GM19238 (cell line): ENCODE data around the gene CLASP1.
"Not testable (repeated sequence)": the region's sequence is repeated elsewhere in the genome, so short reads cannot be mapped to it uniquely, and the experiment has no call there.

Experiments
- DNase-seq: peaks from one replicate; pipeline ENCODE4 v3.0.0; 2011; ENCODE audit warnings: low spot score; ENCODE audit not compliant: insufficient read length

The CLASP1 gene

GRCh38 chr2:121331324-121331723 lies 317.9 kb downstream of the CLASP1 start:
- DNase-seq, result not testable (repeated sequence)

- DNase-seq, result no peak
These were observed 318.3 kb downstream of the CLASP1 start for GRCh38 chr2:121330921-121331320.

GRCh38 chr2:121329786-121330185 lies 319.5 kb downstream of the CLASP1 start:
- DNase-seq, result no peak

- no peak for DNase-seq
These were observed 322.6 kb downstream of the CLASP1 start for GRCh38 chr2:121326628-121327027.

- no peak for DNase-seq
These were observed 324.7 kb downstream of the CLASP1 start for GRCh38 chr2:121324601-121325000.

GRCh38 chr2:121321476-121321875 lies 327.8 kb downstream of the CLASP1 start:
- DNase-seq, result no peak

- DNase-seq, result no peak
These were observed 329.3 kb downstream of the CLASP1 start for GRCh38 chr2:121319941-121320340.

GRCh38 chr2:121316986-121317385 lies 332.3 kb downstream of the CLASP1 start:
- no peak for DNase-seq

GRCh38 chr2:121313701-121314100 lies 335.6 kb downstream of the CLASP1 start:
- DNase-seq, result not testable (repeated sequence)

- no peak for DNase-seq
These were observed 339.5 kb downstream of the CLASP1 start for GRCh38 chr2:121309801-121310200.

- DNase-seq, result no peak
These were observed 339.9 kb downstream of the CLASP1 start for GRCh38 chr2:121309323-121309722.

- no peak for DNase-seq
These were observed 342.2 kb downstream of the CLASP1 start for GRCh38 chr2:121307048-121307447.

- DNase-seq, result no peak
These were observed 344.3 kb downstream of the CLASP1 start for GRCh38 chr2:121304941-121305340.

- no peak for DNase-seq
These were observed 345.6 kb downstream of the CLASP1 start for GRCh38 chr2:121303531-121304263.

GRCh38 chr2:121301190-121301589 lies 348.1 kb downstream of the CLASP1 start:
- DNase-seq, result not testable (repeated sequence)

- no peak for DNase-seq
These were observed 350.8 kb downstream of the CLASP1 start for GRCh38 chr2:121298476-121298875.

GRCh38 chr2:121297866-121298265 lies 351.4 kb downstream of the CLASP1 start:
- DNase-seq, result not testable (repeated sequence)

GRCh38 chr2:121297217-121297830 lies 351.9 kb downstream of the CLASP1 start:
- DNase-seq, result no peak

- DNase-seq, result no peak
These were observed 353.2 kb downstream of the CLASP1 start for GRCh38 chr2:121295911-121296650.

- DNase-seq, result no peak
These were observed 354.1 kb downstream of the CLASP1 start for GRCh38 chr2:121294881-121295840.
